CD4-positive, alpha-beta T cell treated with Interleukin-15 for 1 hour (primary cell): ENCODE measurements around the gene SAFB.

Source experiments
- DNase-seq: peaks from one replicate; pipeline ENCODE4 v3.0.0-alpha.2; 2020

The SAFB gene

DNA sequence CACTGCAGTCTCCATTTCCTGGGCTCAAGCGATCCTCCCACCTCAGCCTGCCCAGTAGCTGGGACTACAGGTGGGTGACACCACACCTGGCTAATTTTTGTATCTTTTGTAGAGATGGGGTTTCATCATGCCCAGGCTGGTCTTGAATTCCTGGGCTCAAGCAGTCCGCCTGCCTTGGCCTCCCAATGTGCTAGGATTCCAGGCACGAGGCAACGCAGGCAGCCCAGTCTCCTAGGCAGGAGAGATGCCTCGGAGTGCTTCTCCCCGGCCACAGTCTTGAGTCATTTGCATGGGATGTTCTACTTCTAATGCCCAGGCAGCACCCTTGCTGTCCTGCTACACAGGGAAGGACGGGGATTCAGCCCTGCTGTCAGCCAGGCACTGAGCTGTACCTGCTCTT is 48.7 kb downstream of the SAFB start:
- no peak for DNase-seq

DNA sequence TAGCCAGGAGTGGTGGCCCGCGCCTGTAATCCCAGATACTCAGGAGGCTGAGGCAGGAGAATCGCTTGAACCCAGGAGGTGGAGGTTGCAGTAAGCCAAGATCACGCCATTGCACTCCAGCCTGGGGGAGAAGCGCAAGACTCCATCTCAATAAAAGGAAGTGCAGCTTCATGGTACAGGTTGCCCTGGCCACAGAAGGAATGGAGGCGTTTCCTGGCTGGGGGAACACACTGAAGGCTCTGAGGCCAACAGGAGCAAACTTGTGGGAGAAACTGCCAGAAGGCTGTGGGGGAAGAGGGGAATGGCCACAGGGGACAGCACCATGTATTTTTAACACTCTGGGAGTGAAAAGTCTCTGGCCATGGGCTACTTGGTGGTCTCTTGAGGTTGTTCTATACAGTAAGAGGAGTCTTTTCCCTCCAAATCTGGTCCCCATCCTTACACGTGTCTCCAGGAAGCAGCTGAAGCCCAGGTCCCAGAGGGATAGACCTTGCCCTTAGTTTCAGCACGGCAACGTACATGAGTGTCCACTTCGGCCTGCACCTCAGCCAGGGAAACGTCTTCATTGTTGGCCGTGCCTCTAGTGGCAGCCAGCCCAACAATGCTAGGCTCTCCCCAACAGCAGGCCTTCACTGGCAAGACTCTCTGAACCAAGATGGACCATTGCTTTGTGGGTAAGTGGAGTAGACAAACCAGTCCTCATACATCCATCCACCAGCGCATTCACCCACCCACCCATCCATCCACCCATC is 50.0 kb downstream of the SAFB start:
- no peak for DNase-seq

DNA sequence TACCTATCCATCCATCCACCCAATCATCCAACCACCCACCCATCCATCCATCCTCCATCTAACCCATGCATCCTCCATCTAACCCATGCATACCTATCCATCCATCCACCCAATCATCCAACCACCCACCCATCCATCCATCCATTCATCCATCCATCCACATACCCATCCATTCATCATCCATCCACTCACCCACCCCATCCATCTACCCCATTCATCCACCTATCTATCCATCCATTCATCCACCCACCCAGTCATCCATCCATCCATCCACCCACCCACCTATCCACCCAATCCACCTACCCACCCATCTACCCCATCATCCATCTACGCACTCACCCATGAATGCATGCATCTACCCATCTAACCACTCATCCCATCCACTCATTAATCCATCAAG is 50.9 kb downstream of the SAFB start:
- DNase-seq: no peak

DNA sequence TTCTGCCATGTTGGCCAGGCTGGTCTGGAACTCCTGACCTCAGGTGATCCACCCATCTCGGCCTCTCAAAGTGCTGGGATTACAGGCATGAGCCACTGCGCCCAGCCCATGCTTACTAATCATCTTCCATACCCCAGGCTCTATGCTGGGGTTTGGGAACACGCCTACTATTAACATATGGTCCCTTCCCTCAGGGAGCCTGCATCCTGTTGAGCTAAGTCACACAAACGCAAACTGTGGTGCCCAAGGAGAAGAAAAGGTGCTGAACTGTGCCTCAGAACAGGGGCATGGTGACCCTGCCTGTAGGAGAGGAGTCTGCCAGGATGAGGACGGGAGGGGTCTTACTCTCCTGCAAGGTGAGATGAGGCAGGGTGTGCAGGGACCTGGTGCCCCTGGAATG is 51.8 kb downstream of the SAFB start:
- DNase-seq: no peak

DNA sequence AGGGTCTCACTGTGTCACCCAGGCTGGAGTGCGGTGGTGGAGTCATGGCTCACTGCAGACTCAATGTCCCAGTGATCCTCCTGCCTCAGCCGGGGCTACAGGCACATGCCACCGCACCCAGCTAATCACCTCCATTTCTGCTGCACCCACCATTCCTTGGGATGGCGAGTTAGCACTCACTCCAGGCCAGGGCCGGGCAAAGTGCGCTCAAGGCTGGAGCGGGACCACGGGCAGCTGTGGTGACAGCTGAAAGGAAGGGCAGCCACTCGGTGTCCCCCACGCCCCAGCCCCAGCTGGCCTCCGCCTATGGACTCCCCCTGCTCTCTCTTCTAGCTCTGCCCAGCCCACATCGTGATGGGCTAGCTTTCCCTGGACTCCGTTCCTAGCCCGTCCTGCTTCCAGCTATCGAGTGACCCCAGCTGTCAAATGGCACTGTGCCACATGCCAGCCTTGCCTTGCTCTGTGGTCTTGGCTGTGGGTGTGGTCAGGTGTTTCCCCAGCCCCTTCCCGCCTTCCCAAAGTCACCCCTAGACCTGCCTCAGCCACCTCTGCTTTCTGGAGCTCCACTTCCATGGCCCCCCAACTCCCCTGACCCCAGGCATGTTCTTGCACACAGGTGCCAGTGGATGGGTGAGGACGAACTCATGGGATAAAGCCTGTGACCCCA is 53.4 kb downstream of the SAFB start:
- DNase-seq: no peak

DNA sequence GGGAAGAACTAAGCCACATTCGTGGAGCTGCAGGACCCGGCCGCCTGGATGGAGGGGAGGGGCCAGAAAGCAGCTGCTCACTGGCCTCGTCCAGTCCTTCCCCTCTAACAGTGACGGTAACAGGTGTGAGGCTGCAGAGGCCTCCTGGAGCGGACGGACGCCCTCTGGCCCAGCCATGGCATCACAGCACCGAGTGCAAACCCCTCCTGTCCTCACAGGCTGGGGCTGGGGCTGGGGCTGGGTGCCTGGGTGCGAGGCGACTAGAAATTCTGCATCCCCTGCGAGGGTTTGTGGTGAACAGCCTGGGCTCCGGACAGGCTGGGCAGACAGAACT is 53.9 kb downstream of the SAFB start:
- DNase-seq: no peak

DNA sequence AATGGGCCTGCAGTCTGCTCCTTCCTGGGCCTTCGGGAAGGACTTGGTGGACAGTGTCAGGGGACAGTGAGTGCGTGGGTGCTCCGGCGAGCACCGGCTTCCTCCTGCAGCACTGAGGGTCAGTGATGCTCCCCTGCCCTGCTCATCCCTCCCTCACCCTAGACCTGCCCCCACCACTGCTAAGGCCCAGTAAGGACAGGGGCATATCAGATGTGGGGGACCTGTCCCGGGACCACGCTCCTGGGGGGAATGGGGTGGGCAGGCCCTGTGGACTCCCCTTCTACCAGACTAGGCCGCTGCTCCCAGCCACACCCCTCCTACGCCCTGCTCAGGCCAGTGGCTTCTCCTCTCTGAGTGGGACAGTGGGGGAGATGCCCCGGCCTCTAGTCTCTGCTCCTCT is 54.3 kb downstream of the SAFB start:
- no peak for DNase-seq

DNA sequence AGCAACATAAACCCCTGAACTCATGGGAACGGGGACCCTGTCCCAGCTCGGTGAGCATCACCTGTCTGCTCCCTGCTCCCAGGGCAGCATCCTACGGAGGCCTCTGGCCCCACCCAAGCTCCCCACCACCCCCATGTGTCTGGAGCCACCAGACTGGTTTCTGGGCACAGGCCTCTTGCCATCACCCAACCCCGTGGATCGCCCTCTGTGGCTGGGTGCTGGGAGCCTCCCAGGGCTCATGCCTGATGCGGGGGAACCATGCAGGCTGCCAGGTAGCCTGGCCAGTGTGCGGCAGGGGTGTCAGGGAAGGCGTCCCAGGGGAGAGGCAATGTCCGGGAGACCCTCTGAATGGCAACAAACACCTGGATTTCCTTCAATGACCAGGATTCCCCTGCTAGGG is 54.7 kb downstream of the SAFB start:
- no peak for DNase-seq

DNA sequence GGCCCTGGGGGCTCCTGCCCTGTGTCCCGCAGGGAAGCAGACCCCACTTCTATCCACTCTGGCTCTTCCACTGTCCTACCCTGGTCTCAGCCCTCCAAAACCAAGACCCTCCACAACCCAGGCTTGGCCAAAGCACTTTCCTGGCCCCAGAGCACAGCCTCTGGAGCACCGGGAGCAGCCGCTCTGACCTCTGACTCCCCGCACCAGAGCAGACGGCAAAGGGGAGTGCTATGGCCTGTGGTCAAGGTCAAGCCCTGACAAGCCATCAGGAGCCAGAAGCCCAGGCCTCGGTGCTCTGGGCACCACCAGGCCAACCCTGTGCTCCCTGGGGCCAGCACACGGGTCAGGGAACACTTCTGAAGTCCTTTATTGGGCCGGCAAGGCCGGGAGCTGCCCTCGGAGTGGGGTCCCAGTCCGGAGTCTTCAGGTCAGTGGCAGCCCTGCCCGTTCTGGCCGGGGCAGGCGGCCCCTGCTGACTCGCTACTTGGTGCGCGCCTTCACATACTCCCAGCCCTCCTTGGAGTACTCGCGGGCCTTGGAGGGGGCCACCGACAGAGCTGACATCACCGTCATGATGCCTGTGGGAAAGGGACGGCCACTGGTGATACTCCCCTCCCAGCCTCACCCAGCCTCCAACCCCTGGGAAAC is 55.3 kb downstream of the SAFB start:
- DNase-seq: no peak

DNA sequence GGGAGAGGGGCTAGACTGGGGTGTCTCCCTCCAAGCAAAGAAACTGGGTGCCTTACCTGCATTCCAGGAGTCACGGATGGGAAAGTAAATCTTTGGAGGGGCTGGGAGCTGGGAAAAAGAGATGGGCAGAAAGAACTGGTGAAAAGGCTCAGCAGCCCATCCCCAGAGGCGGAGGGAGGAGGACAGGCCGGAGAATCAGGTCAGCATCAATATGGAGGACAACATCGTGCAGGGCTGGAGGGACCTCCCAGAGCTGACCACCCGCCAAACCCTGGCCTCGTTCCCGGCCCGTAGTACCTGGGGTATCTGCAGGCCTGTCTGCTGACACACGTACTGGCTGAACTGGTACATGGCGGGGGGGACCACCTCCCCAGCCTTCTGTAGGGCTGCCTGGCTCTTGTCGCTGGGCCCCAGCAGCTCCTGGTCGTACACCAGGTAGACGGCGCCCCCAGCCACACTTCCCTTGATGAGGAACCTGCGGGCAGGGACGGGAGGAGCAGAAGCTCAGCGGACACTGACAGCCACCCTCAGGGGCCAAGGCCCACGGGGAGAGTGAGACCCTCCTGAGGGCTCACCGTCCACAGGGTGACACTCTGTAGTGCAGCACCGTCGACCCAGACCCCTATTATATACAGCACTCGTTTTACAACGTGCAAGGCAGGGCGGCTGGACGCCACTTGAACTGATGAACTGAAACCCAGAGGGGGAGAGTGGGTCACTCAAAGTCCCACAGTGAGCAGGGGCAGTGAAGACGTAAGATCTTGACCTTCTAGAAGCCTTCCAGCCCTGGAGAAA is 56.6 kb downstream of the SAFB start:
- DNase-seq: no peak

DNA sequence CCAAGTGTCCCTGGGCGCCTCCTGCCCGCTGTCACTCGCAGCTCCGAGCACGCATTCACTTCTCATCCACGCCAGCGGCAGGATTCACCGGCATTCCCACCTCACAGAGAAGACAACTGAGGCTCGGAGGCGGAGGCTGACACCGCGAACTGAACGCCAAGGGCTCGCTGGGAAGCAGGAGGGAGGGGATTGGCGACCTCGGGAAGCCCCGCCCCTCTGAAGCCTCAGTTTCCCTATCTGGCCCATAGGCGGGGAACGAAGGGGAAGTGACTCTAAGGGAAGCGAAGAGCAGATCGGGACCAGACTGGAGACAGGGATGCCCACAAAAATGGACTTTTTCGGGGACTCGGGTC is 57.2 kb downstream of the SAFB start:
- DNase-seq: no peak

DNA sequence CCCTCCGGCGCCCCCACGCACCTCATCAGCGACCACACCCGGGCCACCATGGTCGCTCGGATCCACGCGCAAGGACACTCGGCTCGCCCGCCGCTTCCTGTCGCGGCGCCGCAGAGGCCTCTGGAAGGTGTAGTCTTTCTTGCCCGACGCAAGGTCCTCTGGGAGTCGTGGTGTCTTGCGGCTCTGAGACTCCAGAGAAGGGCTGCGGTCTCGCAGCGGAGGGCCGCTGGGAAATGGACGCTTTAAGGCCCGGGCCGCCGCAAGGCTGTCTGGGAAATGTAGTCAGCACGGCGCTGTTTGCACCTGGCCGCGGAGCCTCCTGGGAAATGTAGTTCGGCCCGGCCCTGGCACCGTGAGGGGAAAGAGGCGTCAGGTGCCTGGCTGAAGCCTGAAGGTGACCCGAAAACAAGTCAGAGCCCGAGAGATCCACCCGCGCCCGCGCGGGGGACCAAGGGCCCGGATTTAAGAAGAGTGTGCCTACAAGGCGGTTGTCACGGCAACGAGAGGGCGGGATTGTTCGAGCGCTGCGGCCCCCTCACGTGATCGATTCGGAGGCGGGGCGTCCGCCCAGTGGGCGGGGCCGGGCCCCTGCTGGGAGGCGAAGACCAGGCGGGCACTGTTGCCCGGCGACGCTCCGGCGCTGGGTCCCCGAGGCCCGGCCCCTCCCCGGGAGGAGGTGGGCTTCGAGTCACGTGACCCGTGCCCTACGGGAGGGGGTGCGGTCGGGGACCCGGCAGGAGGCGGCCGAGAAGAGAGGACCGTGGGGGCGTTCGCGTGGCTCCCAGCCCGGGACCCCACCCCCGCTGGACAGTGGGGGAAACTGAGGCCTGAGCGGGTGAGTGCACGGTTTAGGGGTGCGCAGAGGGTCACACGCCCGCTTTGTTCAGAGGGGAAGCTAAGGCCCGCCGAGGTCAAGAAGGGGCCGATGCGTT is 57.8 kb downstream of the SAFB start, which contains the start of the genes HSD11B1L and MICOS13:
Gene HSD11B1L (plus strand): TSS at position 591 of the 932 bp plus-strand sequence. CDS start 3,806 bp downstream, outside the sequence.
Gene MICOS13 (minus strand): TSS at position 80 of the 932 bp plus-strand sequence. CDS start 30 bp downstream, at position 50.
- DNase-seq: peak; percentile 99

DNA sequence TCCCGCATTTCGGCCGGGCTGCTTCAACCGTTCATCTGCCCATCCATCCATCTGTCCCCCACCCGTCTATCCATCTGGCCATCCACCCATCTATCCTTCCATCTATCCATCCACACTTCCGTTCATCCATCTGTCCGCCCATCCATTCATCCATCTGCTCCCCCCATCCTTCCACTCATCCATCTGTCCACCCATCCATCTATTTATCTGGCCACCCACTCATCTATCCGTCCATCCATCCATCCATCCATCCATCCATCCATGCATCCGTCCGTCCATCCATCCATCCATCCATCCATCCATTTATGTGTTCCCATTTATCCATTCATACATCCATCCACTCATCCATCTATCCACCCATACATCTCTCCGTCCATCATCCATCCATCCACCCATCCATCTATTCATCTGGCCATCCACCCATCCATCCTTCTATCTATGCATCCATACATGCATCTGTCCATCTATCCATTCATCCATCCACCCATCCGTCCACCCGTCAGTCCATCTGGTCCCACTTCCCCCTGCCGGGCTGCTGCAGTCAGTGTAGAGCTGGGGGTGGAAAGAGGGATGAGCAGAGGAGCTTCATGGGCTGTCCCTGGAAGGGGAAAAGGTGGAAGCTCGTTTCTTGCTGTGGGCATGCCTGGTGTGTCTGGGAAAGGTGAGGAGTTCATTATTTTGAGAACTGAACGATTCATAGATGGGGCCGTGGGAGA is 58.7 kb downstream of the SAFB start:
- DNase-seq: no peak

DNA sequence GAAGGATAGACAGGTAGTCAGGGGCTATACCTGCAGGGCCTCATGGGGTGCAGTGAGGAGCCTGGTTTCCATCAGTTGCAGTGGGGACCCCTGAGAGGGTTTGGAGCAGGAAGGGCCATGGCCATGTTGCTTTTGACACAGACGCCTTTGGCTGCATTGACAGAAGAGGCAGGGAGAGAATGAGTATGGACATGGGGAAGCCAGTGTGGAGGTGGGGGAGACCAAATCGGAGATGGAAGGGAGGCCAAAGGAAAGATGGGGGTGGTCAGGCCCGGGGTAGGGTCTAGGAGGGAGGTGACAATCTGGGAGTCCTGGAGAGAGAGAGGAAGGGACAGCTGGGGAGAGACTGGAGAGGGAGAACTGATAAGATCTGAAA is 59.2 kb downstream of the SAFB start:
- DNase-seq: no peak

DNA sequence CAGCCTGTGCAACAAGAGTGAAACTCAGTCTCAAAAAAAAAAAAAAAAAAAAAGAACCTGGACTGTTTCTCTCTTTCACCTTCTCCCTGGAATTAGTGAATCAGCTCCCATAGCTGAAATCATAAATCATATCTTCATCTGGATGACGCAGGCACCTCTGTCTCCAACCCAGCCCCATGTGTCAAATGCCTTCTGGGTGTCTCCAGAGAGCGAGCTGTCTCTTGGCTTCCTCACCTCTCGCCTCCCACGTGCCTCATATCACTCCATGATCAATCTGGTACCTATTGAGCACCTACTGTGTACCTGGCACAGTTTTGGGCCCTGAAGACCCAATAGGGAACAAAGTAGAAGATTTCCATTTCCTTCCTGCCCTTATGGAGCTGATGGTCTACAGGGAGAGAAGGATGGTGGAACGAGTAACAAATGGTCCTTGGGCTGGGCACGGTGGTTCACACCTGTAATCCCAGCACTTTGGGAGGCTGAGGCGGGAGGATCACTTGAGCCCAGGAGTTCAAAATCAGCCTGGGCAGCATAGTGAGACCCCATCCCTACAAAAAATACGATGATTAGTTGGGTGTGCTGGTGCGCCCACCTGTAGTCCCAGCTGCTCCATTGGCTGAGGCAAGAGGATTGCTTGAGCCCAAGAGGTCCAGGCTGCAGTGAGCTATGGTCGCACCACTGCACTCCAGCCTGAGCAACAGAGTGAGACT is 60.4 kb downstream of the SAFB start:
- no peak for DNase-seq

DNA sequence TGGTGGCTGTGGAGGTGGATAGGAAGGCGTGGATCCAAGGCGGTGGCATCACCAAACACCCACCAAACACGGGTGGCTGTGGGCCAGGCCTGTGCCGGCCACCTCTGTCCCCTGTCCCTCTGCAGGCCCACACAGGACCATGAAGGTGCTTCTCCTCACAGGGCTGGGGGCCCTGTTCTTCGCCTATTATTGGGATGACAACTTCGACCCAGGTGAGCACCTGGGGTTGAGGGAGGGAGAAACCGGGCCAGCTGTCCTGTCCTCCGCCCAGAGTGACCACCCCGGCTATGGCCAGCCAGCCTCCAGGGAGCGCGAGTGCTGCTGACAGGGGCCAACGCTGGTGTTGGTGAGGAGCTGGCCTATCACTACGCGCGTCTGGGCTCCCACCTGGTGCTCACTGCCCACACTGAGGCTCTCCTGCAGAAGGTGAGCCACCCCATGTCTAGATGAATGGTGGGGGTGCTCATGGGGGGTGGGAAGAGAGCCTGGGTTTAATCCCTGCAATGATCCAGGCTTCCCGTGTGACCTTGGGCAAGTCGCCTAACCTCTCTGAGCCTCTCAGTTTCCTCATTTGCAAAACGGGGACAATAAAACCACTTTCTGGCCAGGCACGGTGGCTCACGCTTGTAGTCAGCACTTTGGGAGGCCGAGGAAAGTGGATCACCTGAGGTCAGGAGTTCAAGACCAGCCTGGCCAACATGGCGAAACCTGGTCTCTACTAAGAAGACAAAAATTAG is 62.0 kb downstream of the SAFB start:
- no peak for DNase-seq

DNA sequence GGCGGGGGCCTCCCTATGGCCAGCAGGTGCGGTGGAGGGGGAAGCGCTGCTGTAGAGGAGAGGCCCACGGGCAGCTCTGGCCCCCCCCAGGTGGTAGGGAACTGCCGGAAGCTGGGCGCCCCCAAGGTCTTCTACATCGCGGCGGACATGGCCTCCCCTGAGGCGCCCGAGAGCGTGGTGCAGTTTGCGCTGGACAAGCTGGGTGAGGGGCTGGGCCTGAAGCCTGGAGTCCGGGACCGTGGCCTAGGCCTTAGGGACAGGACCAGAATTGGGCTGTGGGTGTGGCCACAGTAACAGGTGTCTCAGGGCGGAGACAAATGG is 63.4 kb downstream of the SAFB start:
- no peak for DNase-seq

DNA sequence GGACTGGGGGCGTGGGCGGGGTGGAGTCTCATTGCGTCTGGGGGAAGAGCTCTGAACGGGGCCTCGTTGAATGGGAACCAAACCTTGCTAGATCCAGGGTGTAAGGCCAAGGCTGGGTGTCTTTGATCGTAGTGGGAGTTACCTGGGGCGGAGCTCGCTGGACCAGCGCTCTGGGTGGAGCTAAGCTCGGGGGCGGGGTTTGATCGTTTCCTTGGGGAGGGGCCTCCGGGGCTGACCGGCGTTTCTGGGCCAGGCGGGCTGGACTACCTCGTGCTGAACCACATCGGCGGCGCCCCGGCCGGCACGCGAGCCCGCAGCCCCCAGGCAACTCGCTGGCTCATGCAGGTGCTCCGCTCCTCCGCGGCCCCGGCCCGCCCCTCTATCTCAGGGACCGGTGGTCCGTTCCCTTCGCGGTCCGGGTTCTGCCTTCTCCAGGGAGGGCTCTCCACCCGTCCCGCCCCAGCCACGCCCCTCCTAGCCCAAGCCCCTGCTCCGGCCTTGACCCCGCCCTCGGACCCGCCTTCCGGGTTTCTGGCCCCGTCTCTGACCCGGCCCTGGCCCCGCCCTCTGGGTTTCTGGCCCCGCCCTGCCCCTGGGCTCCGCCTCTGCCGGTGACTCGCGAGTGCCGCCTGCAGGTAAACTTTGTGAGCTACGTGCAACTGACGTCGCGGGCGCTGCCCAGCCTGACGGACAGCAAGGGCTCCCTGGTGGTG is 63.9 kb downstream of the SAFB start:
- peak; percentile 94 for DNase-seq

DNA sequence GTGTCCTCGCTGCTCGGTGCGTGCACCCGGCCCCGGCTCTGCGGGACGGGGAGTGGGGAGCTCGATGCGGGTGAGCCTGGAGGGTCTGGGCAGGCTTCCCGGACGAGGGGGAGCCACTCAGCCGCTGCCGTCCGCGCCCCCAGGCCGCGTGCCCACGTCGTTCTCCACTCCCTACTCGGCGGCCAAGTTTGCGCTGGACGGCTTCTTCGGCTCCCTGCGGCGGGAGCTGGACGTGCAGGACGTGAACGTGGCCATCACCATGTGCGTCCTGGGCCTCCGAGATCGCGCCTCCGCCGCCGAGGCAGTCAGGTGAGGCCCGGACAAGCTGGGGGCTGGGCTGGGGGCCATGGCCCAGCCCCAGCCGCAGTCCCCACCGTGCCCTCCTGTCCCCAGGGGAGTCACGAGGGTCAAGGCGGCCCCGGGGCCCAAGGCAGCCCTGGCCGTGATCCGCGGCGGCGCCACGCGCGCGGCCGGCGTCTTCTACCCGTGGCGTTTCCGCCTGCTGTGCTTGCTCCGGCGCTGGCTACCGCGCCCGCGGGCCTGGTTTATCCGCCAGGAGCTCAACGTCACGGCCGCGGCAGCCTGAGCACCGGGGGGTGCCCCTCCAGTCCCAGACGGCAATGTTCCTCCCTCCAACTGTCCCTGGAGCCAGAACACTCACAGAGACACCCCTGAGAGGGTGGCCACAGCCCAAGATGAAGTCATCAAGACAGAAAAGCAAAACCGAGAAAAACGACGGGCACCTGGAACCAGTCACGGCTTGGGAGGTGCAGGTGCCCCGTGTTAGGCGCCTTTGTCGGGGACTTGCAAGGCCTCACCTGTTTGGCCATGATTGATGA is 64.7 kb downstream of the SAFB start:
- no peak for DNase-seq
